Neural cell (in vitro differentiated cells): ENCODE results near the gene TSSK3.

Source experiments
- EP300 ChIP-seq: fragments of 450-650 bp; conservative IDR thresholded peaks from 2 replicates; pipeline ENCODE4 v1.6.1; 2014; ENCODE audit warnings: antibody characterized with exemption, mild to moderate bottlenecking, moderate library complexity; ENCODE audit not compliant: poor library complexity, severe bottlenecking
- EZH2 ChIP-seq: fragments of 200-600, 300-800 bp; shearing (Covaris generic), sonication (generic); IDR thresholded peaks from 2 replicates; pipeline ENCODE4 v1.6.1; 2014; ENCODE audit warnings: antibody characterized with exemption, low read length, borderline replicate concordance, mild to moderate bottlenecking; ENCODE audit not compliant: insufficient read depth, poor library complexity, severe bottlenecking
- MXI1 ChIP-seq: fragments of 450-650 bp; conservative IDR thresholded peaks from 2 replicates; pipeline ENCODE4 v1.6.1; 2014; ENCODE audit warnings: antibody characterized with exemption, mild to moderate bottlenecking; ENCODE audit not compliant: poor library complexity, severe bottlenecking
- POLR2AphosphoS5 ChIP-seq: IDR thresholded peaks from 2 replicates; pipeline ENCODE4 v1.6.1; 2012
- RAD21 ChIP-seq: fragments of 450-650 bp; conservative IDR thresholded peaks from 2 replicates; pipeline ENCODE4 v1.6.1; 2014; ENCODE audit warnings: antibody characterized with exemption, mild to moderate bottlenecking, moderate library complexity
- SMC3 ChIP-seq: fragments of 450-650 bp; conservative IDR thresholded peaks from 2 replicates; pipeline ENCODE4 v1.6.1; 2014; ENCODE audit warnings: antibody characterized with exemption, mild to moderate bottlenecking, moderate library complexity; ENCODE audit not compliant: poor library complexity
- TAF1 ChIP-seq: IDR thresholded peaks from 2 replicates; pipeline ENCODE4 v1.6.1; 2012; ENCODE audit warnings: low read depth
- TF ChIP-seq, protein P1 (sequence below): fragments of 450-650 bp; IDR thresholded peaks from 2 replicates; pipeline ENCODE4 v1.5.1; 2014; ENCODE audit warnings: antibody characterized with exemption, mild to moderate bottlenecking, moderate library complexity; ENCODE audit not compliant: poor library complexity, severe bottlenecking

DNA sequence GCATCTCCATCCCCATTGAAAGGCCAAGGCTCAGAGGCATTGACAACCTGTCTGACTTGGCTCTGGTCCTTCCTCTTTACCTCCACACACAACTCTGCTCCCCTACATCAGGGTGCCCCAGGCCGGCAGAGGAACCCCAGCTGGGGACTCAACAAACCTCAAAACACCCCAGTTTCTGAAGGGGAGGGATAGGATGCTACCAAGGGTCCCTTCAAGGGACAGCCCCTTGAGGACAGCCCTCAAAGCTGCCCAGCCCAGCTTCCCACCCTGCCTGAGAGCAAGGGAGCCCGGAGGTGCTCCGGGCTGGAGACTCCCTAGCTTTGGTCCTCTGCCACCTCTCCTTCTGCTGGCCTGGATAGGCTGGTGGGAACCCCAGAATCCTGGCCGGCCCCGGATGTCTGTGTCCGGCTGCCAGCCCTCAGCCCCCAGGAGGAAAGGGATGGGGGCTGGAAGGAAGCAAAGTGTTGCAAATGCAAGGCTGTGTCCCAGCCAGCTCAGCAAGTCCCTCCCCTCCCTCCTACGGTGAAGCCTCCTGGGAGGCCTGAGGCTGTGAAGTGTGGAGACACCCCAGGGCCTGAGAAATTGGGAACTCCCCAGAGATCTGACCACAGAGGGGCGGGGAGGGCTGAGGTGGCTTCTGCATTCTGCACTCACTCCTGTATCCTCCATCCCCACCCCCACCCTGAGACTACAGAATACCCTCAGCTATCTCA, 25.2 kb upstream of the TSSK3 start:
- no peak for TF ChIP-seq EZH2
- no peak for TF ChIP-seq MXI1
- TF ChIP-seq TAF1, result no peak
- TF ChIP-seq SMC3, result no peak
- TF ChIP-seq RAD21, result no peak
- TF ChIP-seq, protein P1, sequence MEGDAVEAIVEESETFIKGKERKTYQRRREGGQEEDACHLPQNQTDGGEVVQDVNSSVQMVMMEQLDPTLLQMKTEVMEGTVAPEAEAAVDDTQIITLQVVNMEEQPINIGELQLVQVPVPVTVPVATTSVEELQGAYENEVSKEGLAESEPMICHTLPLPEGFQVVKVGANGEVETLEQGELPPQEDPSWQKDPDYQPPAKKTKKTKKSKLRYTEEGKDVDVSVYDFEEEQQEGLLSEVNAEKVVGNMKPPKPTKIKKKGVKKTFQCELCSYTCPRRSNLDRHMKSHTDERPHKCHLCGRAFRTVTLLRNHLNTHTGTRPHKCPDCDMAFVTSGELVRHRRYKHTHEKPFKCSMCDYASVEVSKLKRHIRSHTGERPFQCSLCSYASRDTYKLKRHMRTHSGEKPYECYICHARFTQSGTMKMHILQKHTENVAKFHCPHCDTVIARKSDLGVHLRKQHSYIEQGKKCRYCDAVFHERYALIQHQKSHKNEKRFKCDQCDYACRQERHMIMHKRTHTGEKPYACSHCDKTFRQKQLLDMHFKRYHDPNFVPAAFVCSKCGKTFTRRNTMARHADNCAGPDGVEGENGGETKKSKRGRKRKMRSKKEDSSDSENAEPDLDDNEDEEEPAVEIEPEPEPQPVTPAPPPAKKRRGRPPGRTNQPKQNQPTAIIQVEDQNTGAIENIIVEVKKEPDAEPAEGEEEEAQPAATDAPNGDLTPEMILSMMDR, result no peak
- no peak for TF ChIP-seq EP300
- no peak for TF ChIP-seq POLR2AphosphoS5
